ENCODE results near the gene TMC7. TPM values are rescaled to one million over a fixed set of nuclear protein-coding genes. Genes with fewer than 3 reads are reported as not detected.

Gene TMC7
- total RNA-seq, 1 donor = under 0.01 TPM

DNA sequence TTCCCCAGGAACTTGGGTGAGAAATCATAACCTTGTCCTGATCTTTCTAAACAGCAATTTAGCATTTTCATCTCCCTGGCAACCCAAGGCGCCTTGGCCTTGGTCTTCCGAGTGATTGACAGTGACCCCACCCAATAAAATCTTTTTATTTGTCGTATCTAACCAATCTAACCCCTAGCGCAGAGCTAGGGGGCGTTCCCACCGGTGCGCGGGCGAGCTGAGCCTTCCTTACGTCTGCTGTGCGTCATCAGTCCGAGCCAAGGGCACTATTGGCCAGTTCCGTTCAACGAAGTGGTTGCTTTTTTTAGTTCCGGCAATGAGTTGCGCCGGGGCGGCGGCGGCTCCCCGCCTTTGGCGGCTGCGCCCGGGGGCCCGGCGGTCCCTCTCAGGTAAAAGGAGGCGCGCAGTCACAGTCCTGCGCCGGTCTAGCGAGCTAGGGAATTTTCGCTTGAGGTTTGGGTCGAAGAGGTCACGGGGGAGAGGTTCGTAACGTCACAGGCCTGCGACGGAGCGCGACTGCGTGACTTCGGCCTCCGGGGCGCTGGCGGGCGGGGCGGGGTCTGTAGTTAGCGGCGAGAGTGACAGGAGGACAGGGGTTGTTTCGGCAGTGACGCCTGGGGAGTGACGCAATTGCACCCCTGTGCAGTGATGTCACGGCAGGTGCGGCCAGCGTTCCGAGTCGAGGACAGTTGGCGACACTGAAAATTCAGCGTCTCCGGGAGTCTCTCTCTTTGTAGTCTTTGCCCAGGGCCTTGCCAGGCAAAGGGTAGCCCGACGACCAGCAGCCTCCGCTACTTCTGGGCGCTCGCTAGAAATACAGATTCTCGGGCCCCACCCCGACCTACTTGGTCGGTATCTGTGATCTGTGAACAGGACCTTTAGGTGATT, 83.9 kb downstream of the TMC7 start, which contains the start of gene COQ7:
TSS of gene COQ7 (plus strand) at position 266 of the 888 bp plus-strand sequence. CDS start at position 317, 51 bp downstream.
- TF ChIP-seq, protein P1, sequence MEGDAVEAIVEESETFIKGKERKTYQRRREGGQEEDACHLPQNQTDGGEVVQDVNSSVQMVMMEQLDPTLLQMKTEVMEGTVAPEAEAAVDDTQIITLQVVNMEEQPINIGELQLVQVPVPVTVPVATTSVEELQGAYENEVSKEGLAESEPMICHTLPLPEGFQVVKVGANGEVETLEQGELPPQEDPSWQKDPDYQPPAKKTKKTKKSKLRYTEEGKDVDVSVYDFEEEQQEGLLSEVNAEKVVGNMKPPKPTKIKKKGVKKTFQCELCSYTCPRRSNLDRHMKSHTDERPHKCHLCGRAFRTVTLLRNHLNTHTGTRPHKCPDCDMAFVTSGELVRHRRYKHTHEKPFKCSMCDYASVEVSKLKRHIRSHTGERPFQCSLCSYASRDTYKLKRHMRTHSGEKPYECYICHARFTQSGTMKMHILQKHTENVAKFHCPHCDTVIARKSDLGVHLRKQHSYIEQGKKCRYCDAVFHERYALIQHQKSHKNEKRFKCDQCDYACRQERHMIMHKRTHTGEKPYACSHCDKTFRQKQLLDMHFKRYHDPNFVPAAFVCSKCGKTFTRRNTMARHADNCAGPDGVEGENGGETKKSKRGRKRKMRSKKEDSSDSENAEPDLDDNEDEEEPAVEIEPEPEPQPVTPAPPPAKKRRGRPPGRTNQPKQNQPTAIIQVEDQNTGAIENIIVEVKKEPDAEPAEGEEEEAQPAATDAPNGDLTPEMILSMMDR (IDR thresholded peaks at IDR 0.05; ENCODE audit: insufficient read depth, low read depth, low read length) = no peak
- H3K4me3 ChIP-seq (ENCODE audit: low read depth, low read length) = peak within 1 kb of the TSS; percentile 89
- peak; percentile 100 for DNase-seq (ENCODE audit: low read depth)

GRCh38 chr16:19068237-19068815, 84.6 kb downstream of the TMC7 start:
- peak overlapping the region; percentile 89 for H3K4me3 ChIP-seq (ENCODE audit: low read depth, low read length)
- no peak for DNase-seq (ENCODE audit: low read depth)
- TF ChIP-seq, protein P1 (IDR thresholded peaks at IDR 0.05; ENCODE audit: insufficient read depth, low read depth, low read length) = no peak

DNA sequence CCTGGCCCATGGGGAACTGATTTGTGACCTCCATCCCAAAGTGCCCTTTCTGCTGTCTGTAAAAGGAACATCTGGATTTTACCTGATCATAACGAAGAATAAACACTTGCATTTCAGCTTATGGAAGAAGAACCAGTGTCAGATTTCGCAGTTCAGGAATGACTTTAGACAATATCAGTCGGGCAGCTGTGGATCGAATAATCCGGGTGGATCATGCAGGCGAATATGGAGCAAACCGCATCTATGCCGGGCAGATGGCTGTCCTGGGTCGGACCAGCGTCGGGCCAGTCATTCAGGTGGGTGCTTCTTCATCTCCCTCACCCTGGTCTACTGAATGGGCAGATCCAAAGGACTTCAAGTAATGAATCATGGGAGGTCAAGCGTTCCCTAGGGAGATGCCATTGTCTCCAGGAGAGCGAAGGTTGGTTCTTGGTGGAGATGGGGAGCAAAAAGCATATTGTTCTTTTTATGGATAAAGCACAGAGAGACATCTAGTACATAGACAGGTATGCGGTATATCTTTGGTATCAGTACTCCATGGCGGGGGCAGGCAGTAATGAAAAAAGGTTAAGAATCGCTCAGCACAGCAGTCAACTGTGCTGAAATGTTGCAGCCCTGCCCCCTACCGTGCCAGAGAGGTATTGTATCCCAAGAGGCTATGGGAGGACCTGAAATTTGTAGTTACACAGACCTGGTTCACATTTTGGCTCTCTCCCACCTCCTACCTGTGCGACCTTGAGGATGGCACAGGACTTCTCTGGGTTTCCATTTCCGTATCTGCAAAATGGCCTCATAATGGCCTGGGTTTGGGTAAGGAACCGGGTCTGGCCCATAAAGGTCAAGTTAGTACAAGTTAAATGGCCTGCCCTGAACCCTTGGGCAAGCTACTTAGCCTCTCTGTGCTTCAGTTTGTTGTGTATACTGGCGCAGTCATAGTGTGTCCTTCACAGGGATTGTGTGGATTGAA, 88.4 kb downstream of the TMC7 start:
- peak; percentile 47 for DNase-seq (ENCODE audit: low read depth)
- TF ChIP-seq, protein P1 (IDR thresholded peaks at IDR 0.05; ENCODE audit: insufficient read depth, low read depth, low read length) = peak; percentile 78

DNA sequence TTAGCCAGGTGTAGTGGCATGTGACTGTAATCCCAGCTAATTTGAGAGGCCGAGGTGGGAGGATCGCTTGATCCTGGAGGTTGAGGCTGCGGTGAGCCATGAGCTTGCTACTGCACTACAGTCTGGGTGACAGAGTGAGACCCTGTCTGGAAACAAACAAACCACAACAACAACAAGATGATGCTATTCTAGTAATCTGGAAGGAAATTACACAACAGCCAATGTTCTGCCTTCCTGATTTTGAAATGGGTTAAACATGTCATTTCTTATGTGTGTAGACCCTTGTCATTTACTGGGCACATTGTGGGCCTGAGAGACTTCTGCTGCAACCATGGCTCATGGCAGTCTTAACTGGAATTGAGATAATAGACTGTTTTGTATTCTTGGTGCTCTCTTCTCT, 89.6 kb downstream of the TMC7 start:
- no peak for DNase-seq (ENCODE audit: low read depth)
- no peak overlapping the region for H3K4me3 ChIP-seq (ENCODE audit: low read depth, low read length)
- TF ChIP-seq, protein P1 (IDR thresholded peaks at IDR 0.05; ENCODE audit: insufficient read depth, low read depth, low read length) = no peak

More for the DNA sequence above, 88.4 kb downstream of the TMC7 start:
- no peak overlapping the region for H3K4me3 ChIP-seq (ENCODE audit: low read depth, low read length)

- no peak overlapping the region for H3K4me3 ChIP-seq (ENCODE audit: low read depth, low read length)
- TF ChIP-seq, protein P1 (IDR thresholded peaks at IDR 0.05; ENCODE audit: insufficient read depth, low read depth, low read length) = no peak
- DNase-seq (ENCODE audit: low read depth) = no peak
Measured at GRCh38 chr16:19073863-19074262, 90.1 kb downstream of the TMC7 start.

GRCh38 chr16:19075511-19075910, 91.8 kb downstream of the TMC7 start:
- TF ChIP-seq, protein P1 (IDR thresholded peaks at IDR 0.05; ENCODE audit: insufficient read depth, low read depth, low read length) = no peak
- no peak for DNase-seq (ENCODE audit: low read depth)
- H3K4me3 ChIP-seq (ENCODE audit: low read depth, low read length) = no peak overlapping the region

Data from fibroblast of villous mesenchyme (primary cell).